HepG2 (cell line): ENCODE measurements around the gene PPP2R1B. TPM values are rescaled to one million over a fixed set of nuclear protein-coding genes. Genes with fewer than 3 reads are reported as not detected.

ENCODE experiments used
- ATAC-seq: fragments of 200-7000 bp; cut with Tn5 transposase; 3 replicates; pipeline ENCODE4 v1.9.1; 2020; ENCODE audit warnings: mild to moderate bottlenecking, moderate library complexity
- BruUV-seq: library from RNA; stranded (reverse); fragments of 400-500 nt; replicated peaks from 2 replicates; lab custom pipeline; 2021; lab: Mats Ljungman, UMichigan
- CTCF ChIA-PET: fragments of 300-600 bp; formaldehyde crosslinking; extraction: SDS; loops from one replicate; lab custom pipeline; 2021; ENCODE audit warnings: low total read pairs, inconsistent platforms, low intra/inter-chr PET ratio; lab: Yijun Ruan, JAX
- POLR2A ChIA-PET: fragments of 350-600 bp; sonication (Branson Sonifier 250); formaldehyde crosslinking; loops from one replicate; lab custom pipeline; 2020; ENCODE audit warnings: antibody characterized with exemption, inconsistent platforms; lab: Yijun Ruan, JAX
- DNase-seq: peaks from one replicate; pipeline ENCODE4 v3.0.0-alpha.2; 2015; ENCODE audit warnings: low spot score
- FAIRE-seq: peaks from 3 replicates; lab custom pipeline; 2011; peaks lifted over from hg19 to GRCh38; lab: Jason Lieb, UNC
- H2AFZ ChIP-seq: one replicate; pipeline ENCODE4 v1.6.1; 2011; ENCODE audit warnings: low read length, inconsistent platforms
- H3K27ac ChIP-seq: fragments of 300-600 bp; 3 replicates; pipeline ENCODE4 v1.8.0; 2011; ENCODE audit warnings: mixed run types, mild to moderate bottlenecking, mixed read lengths, low read length, inconsistent platforms; ENCODE audit not compliant: insufficient read depth; ENCODE audit errors: extremely low read length
- H3K27me3 ChIP-seq, 2 experiments: fragments of 200-600 bp in 1 of 2; 2 replicates in 1 of 2; 3 replicates in 1 of 2; pipeline versions ENCODE4 v1.6.0 to v1.8.0; 2011; ENCODE audit warnings: low read length in 2 of 2, mild to moderate bottlenecking in 2 of 2, moderate library complexity in 2 of 2, inconsistent platforms in 1 of 2; ENCODE audit not compliant: insufficient read depth in 2 of 2, control insufficient read depth in 1 of 2
- H3K36me3 ChIP-seq, 2 experiments: fragments of 200-600 bp in 1 of 2; replicated peaks in 1 of 2; 2 replicates in 1 of 2; 3 replicates in 1 of 2; pipeline versions ENCODE4 v1.5.1 to v1.8.0; 2011; ENCODE audit warnings: low read length in 2 of 2, inconsistent platforms in 1 of 2; ENCODE audit not compliant: insufficient read depth in 2 of 2, control insufficient read depth in 1 of 2
- H3K4me1 ChIP-seq: 2 replicates; pipeline ENCODE4 v1.5.1; 2012; ENCODE audit warnings: low read length, inconsistent platforms; ENCODE audit not compliant: insufficient read depth
- H3K4me2 ChIP-seq: 2 replicates; pipeline ENCODE4 v1.6.0; 2011; ENCODE audit warnings: low read depth, low read length, inconsistent platforms
- H3K4me3 ChIP-seq, 3 experiments: fragments of 200-600 bp in 1 of 3; sonication (generic), shearing (Covaris generic) in 1 of 3; replicated peaks in 1 of 3; 2 replicates each; pipeline ENCODE4 v1.5.1; 2011 to 2016; ENCODE audit warnings: low read length in 3 of 3, inconsistent platforms in 2 of 3, low read depth in 2 of 3, mild to moderate bottlenecking in 2 of 3, control low read depth in 1 of 3, mixed read lengths in 1 of 3; ENCODE audit not compliant: insufficient read depth in 1 of 3
- H3K79me2 ChIP-seq: one replicate; pipeline ENCODE4 v1.6.1; 2011; ENCODE audit warnings: low read length, inconsistent platforms; ENCODE audit not compliant: insufficient read depth
- H3K9ac ChIP-seq: 2 replicates; pipeline ENCODE4 v1.6.0; 2011; ENCODE audit warnings: mild to moderate bottlenecking, low read depth, low read length, inconsistent platforms; ENCODE audit not compliant: insufficient read depth
- H3K9me3 ChIP-seq: 2 replicates; pipeline ENCODE4 v1.5.1; 2012; ENCODE audit warnings: mild to moderate bottlenecking, low read length
- H4K20me1 ChIP-seq: 2 replicates; pipeline ENCODE4 v1.6.0; 2011; ENCODE audit warnings: inconsistent platforms, mild to moderate bottlenecking, low read length, moderate library complexity; ENCODE audit not compliant: insufficient read depth
- ATF1 ChIP-seq: IDR thresholded peaks from 2 replicates; pipeline ENCODE4 v1.6.1; 2016; ENCODE audit warnings: mild to moderate bottlenecking, control low read depth
- CBFB ChIP-seq: sonication (generic); formaldehyde crosslinking; IDR thresholded peaks from 2 replicates; pipeline ENCODE4 v1.4.0; 2020; ENCODE audit warnings: missing genetic modification reagents
- KMT2A ChIP-seq: sonication (generic); formaldehyde crosslinking; IDR thresholded peaks from 2 replicates; pipeline ENCODE4 v1.4.0; 2020; ENCODE audit warnings: missing genetic modification reagents
- NR1H2 ChIP-seq: sonication (generic); formaldehyde crosslinking; IDR thresholded peaks from 2 replicates; pipeline ENCODE4 v1.8.1; 2022; ENCODE audit warnings: low read depth, missing genetic modification reagents, borderline replicate concordance
- TCF7 ChIP-seq: sonication (generic); IDR thresholded peaks from 2 replicates; pipeline ENCODE4 v1.6.1; 2016; ENCODE audit warnings: antibody characterized with exemption, low read depth
- ZNF451 ChIP-seq: sonication (generic); formaldehyde crosslinking; IDR thresholded peaks from 2 replicates; pipeline ENCODE4 v1.5.0; 2020; ENCODE audit warnings: mild to moderate bottlenecking, missing genetic modification reagents
- WGBS: methylation state at CpG from one replicate; pipeline ENCODE4 v1.1.6; 2017; ENCODE audit warnings: low lambda C conversion rate; 5-methylcytosine and 5-hydroxymethylcytosine counted together
- in situ Hi-C: cut with HindIII; loops from 2 replicates; pipeline ENCODE4 v1.10.0; 2017; ENCODE audit warnings: low pct_unique_long_range_greater_than_20kb; ENCODE audit not compliant: extremely low pct_ligation_motif_present
- intact Hi-C: fragments of 100-400 bp; cut with micrococcal nuclease; formaldehyde crosslinking; loops from one replicate; pipeline ENCODE4 v1.10.0; 2022; ENCODE audit not compliant: unreplicated experiment
- polyA plus RNA-seq, 8 experiments: library from polyadenylated mRNA; depleted of rRNA in 3 of 8; stranded (reverse) in 7 of 8; unstranded in 1 of 8; fragments of >200 nt; fragmentation: Illumina TruSeq in 4 of 8; extraction: Trizol in 4 of 8; gene quantifications; 2 replicates each; pipeline versions ENCODE4 v1.2.1 to v1.2.3, GENCODE V29; 2011 to 2016; ENCODE audit warnings: low read depth in 4 of 8, missing spikeins in 1 of 8, mixed read lengths in 1 of 8; ENCODE audit not compliant: insufficient read depth in 1 of 8
- total RNA-seq, 5 experiments: library from RNA; depleted of rRNA; stranded (reverse); fragments of >200 nt; fragmentation: Illumina TruSeq; extraction: Trizol; gene quantifications; 2 replicates each; pipeline ENCODE4 v1.2.3, GENCODE V29; 2016; ENCODE audit warnings: low read depth in 1 of 5
- TF ChIP-seq, protein P1 (sequence below): sonication (generic); formaldehyde crosslinking; IDR thresholded peaks from 2 replicates; pipeline ENCODE4 v1.8.1; 2022; ENCODE audit warnings: low read depth, mild to moderate bottlenecking, missing genetic modification reagents
- TF ChIP-seq, protein P2 (sequence below): sonication (generic); formaldehyde crosslinking; IDR thresholded peaks from 2 replicates; pipeline ENCODE4 v1.5.0; 2020; ENCODE audit warnings: mild to moderate bottlenecking, missing genetic modification reagents, borderline replicate concordance
- TF ChIP-seq, protein P3 (sequence below): sonication (generic); formaldehyde crosslinking; IDR thresholded peaks from 2 replicates; pipeline ENCODE4 v1.8.1; 2023; ENCODE audit warnings: mild to moderate bottlenecking, moderate library complexity, missing genetic modification reagents

The PPP2R1B gene
- total and polyA plus RNA-seq, 2 of the 13 experiments (the other 11 are each of a cell fraction or from before 2014, with no cell fraction given): 22.1 to 56.8 TPM

DNA sequence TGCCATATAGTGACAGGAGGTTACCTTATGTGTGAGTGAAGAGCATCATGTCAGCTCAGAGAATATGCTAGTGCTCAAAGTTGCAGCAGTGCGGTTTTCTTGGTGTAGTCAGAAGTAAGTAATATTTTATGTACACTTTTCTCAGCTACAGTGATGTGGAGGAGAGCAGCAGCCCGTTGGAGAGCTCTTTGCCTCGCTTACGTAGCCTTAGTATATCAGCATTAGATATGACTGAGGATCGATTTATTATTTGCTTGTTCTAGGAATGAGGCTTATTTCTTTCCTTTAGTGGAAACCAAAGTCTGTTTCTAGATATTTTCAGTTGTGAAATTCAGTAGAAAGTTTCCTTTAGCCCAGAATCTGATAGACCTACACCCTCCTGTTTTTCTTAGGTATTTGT is 63.6 kb downstream of the PPP2R1B start:
- H3K9me3 ChIP-seq: no peaks in the 10 kb centered on the region
- H3K36me3 ChIP-seq: peaks cover 12 to 54% of the 10 kb centered on the region in 2 experiments; a peak in 4 of 5 replicates
- H3K27me3 ChIP-seq: no peaks in the 10 kb centered on the region
- POLR2A ChIA-PET: no interaction called here
- 95% methylated on average over 5 of the region's 5 CpGs for WGBS
- no peaks in the 10 kb centered on the region for H3K79me2 ChIP-seq
- no TSS peak for BruUV-seq
- no peak overlapping the region for H3K4me3 ChIP-seq
- H3K9ac ChIP-seq: no peak overlapping the region
- DNase-seq (no peak), ATAC-seq (no peak), FAIRE-seq (no peak)
- TF ChIP-seq CBFB (CRISPR knock-in tag): no peak
- TF ChIP-seq, protein P1, sequence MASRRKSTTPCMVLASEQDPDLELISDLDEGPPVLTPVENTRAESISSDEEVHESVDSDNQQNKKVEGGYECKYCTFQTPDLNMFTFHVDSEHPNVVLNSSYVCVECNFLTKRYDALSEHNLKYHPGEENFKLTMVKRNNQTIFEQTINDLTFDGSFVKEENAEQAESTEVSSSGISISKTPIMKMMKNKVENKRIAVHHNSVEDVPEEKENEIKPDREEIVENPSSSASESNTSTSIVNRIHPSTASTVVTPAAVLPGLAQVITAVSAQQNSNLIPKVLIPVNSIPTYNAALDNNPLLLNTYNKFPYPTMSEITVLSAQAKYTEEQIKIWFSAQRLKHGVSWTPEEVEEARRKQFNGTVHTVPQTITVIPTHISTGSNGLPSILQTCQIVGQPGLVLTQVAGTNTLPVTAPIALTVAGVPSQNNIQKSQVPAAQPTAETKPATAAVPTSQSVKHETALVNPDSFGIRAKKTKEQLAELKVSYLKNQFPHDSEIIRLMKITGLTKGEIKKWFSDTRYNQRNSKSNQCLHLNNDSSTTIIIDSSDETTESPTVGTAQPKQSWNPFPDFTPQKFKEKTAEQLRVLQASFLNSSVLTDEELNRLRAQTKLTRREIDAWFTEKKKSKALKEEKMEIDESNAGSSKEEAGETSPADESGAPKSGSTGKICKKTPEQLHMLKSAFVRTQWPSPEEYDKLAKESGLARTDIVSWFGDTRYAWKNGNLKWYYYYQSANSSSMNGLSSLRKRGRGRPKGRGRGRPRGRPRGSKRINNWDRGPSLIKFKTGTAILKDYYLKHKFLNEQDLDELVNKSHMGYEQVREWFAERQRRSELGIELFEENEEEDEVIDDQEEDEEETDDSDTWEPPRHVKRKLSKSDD (CRISPR knock-in tag): no peak
- TF ChIP-seq TCF7: no peak
- TF ChIP-seq, protein P2, sequence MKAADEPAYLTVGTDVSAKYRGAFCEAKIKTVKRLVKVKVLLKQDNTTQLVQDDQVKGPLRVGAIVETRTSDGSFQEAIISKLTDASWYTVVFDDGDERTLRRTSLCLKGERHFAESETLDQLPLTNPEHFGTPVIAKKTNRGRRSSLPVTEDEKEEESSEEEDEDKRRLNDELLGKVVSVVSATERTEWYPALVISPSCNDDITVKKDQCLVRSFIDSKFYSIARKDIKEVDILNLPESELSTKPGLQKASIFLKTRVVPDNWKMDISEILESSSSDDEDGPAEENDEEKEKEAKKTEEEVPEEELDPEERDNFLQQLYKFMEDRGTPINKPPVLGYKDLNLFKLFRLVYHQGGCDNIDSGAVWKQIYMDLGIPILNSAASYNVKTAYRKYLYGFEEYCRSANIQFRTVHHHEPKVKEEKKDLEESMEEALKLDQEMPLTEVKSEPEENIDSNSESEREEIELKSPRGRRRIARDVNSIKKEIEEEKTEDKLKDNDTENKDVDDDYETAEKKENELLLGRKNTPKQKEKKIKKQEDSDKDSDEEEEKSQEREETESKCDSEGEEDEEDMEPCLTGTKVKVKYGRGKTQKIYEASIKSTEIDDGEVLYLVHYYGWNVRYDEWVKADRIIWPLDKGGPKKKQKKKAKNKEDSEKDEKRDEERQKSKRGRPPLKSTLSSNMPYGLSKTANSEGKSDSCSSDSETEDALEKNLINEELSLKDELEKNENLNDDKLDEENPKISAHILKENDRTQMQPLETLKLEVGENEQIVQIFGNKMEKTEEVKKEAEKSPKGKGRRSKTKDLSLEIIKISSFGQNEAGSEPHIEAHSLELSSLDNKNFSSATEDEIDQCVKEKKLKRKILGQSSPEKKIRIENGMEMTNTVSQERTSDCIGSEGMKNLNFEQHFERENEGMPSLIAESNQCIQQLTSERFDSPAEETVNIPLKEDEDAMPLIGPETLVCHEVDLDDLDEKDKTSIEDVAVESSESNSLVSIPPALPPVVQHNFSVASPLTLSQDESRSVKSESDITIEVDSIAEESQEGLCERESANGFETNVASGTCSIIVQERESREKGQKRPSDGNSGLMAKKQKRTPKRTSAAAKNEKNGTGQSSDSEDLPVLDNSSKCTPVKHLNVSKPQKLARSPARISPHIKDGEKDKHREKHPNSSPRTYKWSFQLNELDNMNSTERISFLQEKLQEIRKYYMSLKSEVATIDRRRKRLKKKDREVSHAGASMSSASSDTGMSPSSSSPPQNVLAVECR (CRISPR knock-in tag): no peak
- TF ChIP-seq ZNF451: no peak
- no peak for TF ChIP-seq NR1H2 (CRISPR knock-in tag)
- TF ChIP-seq, protein P3, sequence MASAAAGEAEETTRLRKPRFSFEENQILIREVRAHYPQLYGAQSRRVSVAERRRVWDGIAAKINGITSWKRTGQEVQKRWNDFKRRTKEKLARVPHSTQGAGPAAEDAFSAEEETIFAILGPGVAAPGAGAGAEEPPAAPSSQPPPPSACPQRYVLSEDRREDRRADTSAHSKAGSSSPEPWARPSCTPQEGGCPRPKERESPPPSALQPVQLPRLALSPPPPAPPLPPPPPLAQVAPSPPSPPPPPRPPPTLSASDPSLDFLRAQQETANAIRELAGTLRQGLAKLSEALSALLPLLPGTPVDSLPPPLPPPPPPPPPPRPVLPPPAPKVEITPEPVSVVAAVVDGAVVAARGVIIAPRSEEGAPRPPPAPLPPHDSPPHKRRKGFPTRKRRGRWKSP (CRISPR knock-in tag): no peak
- no peak for TF ChIP-seq ATF1 (CRISPR knock-in tag)
- TF ChIP-seq KMT2A (CRISPR knock-in tag): no peak
- H4K20me1 ChIP-seq: no peaks in the 10 kb centered on the region
- H3K4me2 ChIP-seq: no peak overlapping the region
- in situ Hi-C loops (no loop called here), intact Hi-C loops (no loop called here)
- CTCF ChIA-PET: no interaction called here
- no peak overlapping the region for H2AFZ ChIP-seq
- H3K4me1 ChIP-seq: 0 out of 2 replicates have a peak, but pooled peaks cover 5% of the 10 kb centered on the region
- H3K27ac ChIP-seq: no peak overlapping the region
